Activated naive CD8-positive, alpha-beta T cell treated with anti-CD3 and anti-CD28 coated beads, Interleukin-2, amount 50 U/mL, for 24 hours (primary cell): ENCODE measurements around the gene SRPK2.
"Not testable (repeated sequence)": the region's sequence is repeated elsewhere in the genome, so short reads cannot be mapped to it uniquely, and the experiment has no call there.

Source experiments
- ATAC-seq: fragments of 150-1000 bp; cut with Tn5 transposase; one replicate; pipeline ENCODE4 v1.10.0; 2021
- DNase-seq: peaks from one replicate; pipeline ENCODE4 v3.0.0; 2021
- H3K27ac Mint-ChIP-seq: one replicate; pipeline ENCODE4 v1.8.0; 2021; ENCODE audit warnings: mild to moderate bottlenecking, mixed read lengths
- H3K27me3 Mint-ChIP-seq: one replicate; pipeline ENCODE4 v1.8.0; 2021; ENCODE audit warnings: mixed read lengths
- H3K36me3 Mint-ChIP-seq: one replicate; pipeline ENCODE4 v1.8.0; 2021; ENCODE audit warnings: low read depth, mixed read lengths
- H3K4me1 Mint-ChIP-seq: one replicate; pipeline ENCODE4 v1.8.0; 2021; ENCODE audit warnings: mixed read lengths
- H3K4me3 Mint-ChIP-seq: one replicate; pipeline ENCODE4 v1.8.0; 2021; ENCODE audit warnings: mild to moderate bottlenecking, moderate library complexity, mixed read lengths
- H3K9me3 Mint-ChIP-seq: one replicate; pipeline ENCODE4 v1.8.0; 2021; ENCODE audit warnings: mixed read lengths

Gene SRPK2

GRCh38 chr7:105396566-105396965, 7.8 kb upstream of the SRPK2 start:
- Mint-ChIP-seq H3K27ac (no peak overlapping the region), H3K9me3 (no peaks in the 10 kb centered on the region), H3K27me3 (no peaks in the 10 kb centered on the region), H3K4me1 (peaks cover 12% of the 10 kb centered on the region), H3K36me3 (no peaks in the 10 kb centered on the region), H3K4me3 (no peak overlapping the region)
- ATAC-seq = no peak
- DNase-seq = no peak

- Mint-ChIP-seq H3K36me3 (no peaks in the 10 kb centered on the region), H3K9me3 (no peaks in the 10 kb centered on the region), H3K4me1 (peaks cover 31% of the 10 kb centered on the region), H3K27me3 (no peaks in the 10 kb centered on the region), H3K27ac (no peak overlapping the region), H3K4me3 (no peak overlapping the region)
- DNase-seq (no peak), ATAC-seq (no peak)
Observed at GRCh38 chr7:105391429-105391828, 2.7 kb upstream of the SRPK2 start.

- ATAC-seq = no peak
- no peaks in the 10 kb centered on the region for H3K9me3 Mint-ChIP-seq
- H3K27me3 Mint-ChIP-seq = no peaks in the 10 kb centered on the region
- peak overlapping the region; percentile 82 for H3K4me3 Mint-ChIP-seq
- peaks cover 5% of the 10 kb centered on the region for H3K36me3 Mint-ChIP-seq
- DNase-seq = no peak
- H3K4me1 Mint-ChIP-seq = peaks cover 34% of the 10 kb centered on the region
- no peak overlapping the region for H3K27ac Mint-ChIP-seq
Observed at GRCh38 chr7:105389889-105390288, 1.2 kb upstream of the SRPK2 start.

DNA sequence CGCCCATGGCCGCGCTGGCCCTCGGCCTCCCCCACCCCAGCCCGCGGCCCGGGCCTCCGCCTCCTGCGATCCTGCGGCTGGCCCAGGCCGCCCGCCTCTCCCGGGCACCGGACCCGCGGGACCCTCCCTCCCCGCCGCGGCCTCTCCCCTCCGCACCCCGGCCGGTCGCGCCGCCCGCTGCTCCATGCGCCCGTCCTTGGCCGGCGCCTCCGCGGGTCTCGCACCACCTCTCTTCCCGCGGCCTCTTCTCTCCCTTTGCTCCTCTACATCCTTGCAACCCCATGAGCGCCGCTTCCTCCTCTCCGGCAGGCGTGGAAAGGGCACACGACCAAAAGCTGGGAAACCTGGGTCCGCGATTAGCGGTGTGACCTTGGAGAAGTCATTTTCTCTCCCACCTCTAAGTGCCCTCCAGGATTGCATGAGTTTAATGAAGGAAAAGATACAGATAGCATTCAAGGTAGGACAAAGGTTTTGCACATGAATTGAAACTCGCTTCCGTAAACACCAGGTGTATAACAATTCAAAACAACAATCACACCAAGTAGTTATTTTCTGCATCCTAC, 448 bp upstream of the SRPK2 start:
- DNase-seq (peak; percentile 39), ATAC-seq (peak; percentile 37)
- H3K36me3 Mint-ChIP-seq = peaks cover 5% of the 10 kb centered on the region
- H3K27me3 Mint-ChIP-seq = no peaks in the 10 kb centered on the region
- no peaks in the 10 kb centered on the region for H3K9me3 Mint-ChIP-seq
- H3K4me1 Mint-ChIP-seq = peaks cover 36% of the 10 kb centered on the region
- H3K4me3 Mint-ChIP-seq = peak overlapping the region; percentile 82
- peak overlapping the region; percentile 81 for H3K27ac Mint-ChIP-seq

DNA sequence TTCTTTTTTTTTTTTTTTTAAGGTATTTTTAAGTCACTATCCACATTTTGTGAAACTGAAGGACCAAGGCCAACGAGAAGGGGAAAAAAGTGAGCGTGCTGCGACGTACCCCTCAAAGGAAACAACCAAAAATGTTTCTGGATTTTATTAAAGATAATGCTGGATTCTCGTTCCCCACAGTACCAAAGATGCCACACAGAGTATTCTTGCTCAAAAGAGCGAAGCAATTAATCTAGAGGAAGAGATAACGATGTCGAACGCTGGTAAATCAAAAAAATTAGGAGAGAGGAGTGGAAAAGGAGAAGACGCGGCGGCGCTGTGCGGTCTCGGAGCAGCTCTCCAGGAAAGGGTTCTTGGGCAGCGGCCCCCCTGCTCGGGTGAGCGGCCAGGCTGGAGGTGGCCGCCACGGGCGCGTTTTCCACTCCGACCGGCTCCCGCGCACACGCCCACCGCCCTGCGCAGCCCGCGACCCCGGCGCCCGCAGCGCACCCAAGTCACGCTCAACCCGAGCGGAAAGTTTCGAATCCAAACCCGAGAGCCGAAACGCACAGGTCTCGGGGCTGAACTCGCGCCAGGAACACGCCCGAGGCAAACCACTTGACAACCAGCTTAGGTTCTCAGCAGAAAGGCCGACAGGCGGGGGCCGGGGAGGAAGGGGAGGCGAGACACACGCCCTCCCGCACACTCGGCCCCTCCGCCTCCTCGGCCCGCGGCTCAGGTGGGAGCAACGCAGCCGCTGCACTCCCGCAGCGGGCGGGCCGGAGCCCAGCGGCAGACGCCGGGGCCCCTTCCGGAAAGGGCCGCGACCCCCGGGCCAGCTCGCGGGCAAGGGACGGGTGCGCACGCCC, 989 bp downstream of the SRPK2 start:
- peaks cover 39% of the 10 kb centered on the region for H3K4me1 Mint-ChIP-seq
- no peaks in the 10 kb centered on the region for H3K27me3 Mint-ChIP-seq

DNA sequence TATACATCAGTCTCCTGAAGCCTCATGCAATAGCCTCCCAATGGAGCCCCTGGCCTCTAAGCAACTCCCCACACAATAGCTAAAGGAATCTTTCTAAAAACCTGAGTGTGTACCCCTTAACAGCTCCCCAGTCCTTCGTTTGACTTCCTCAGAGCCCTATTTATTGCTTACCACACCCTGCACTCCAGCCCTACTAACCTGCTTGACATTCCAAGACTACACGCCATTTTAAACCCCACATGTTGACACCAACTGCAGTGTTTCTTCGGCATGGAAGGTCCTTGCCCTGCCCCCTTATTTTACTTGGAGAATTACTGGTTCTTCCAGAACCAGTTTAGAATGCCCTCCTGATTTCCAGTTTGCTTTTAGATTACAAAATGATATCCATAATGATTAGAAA, 10.8 kb downstream of the SRPK2 start:
- ATAC-seq (no peak), DNase-seq (no peak)
- peaks cover 21% of the 10 kb centered on the region for H3K4me1 Mint-ChIP-seq
- H3K27ac Mint-ChIP-seq = no peak overlapping the region
- H3K4me3 Mint-ChIP-seq = no peak overlapping the region
- H3K36me3 Mint-ChIP-seq = peaks cover 10% of the 10 kb centered on the region
- peaks cover 3% of the 10 kb centered on the region for H3K9me3 Mint-ChIP-seq
- H3K27me3 Mint-ChIP-seq = no peaks in the 10 kb centered on the region

More for the DNA sequence above, 989 bp downstream of the SRPK2 start:
- ATAC-seq (peak; percentile 45), DNase-seq (peak; percentile 55)
- H3K9me3 Mint-ChIP-seq = no peaks in the 10 kb centered on the region
- peaks cover 5% of the 10 kb centered on the region for H3K36me3 Mint-ChIP-seq
- peak overlapping the region; percentile 91 for H3K4me3 Mint-ChIP-seq
- peak overlapping the region; percentile 87 for H3K27ac Mint-ChIP-seq

DNA sequence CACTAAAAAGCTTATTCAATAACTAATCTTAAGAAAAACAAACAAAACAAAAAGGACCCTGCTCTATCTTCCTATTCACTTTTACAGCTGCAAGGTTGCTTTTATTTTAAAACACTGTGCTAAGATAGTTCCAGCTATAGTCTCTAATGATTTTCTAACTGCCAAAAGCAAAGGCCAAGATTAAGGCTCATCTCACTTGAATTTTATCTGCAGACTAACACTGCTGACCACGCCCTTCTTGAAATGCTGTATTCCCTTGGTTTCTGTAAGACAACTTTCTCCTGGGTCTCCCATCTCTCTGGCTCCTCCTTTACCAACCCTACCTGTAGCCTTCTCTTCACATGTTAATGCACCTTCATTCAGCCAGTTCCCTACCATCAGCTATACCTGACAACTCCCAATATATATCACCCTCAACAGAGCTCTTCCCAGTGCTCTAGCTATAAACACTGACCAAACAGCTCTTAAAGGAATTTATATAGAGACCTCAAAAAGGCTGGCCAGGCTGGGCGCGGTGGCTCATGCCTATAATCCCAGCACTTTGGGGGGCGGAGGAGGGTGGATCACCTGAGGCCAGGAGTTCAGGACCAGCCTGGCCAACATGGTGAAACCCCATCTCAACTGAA, 11.7 kb downstream of the SRPK2 start:
- ATAC-seq = no peak
- Mint-ChIP-seq H3K4me1 (peaks cover 18% of the 10 kb centered on the region), H3K4me3 (no peak overlapping the region), H3K9me3 (peaks cover 3% of the 10 kb centered on the region), H3K36me3 (peaks cover 10% of the 10 kb centered on the region), H3K27me3 (no peaks in the 10 kb centered on the region), H3K27ac (no peak overlapping the region)
- DNase-seq = no peak

DNA sequence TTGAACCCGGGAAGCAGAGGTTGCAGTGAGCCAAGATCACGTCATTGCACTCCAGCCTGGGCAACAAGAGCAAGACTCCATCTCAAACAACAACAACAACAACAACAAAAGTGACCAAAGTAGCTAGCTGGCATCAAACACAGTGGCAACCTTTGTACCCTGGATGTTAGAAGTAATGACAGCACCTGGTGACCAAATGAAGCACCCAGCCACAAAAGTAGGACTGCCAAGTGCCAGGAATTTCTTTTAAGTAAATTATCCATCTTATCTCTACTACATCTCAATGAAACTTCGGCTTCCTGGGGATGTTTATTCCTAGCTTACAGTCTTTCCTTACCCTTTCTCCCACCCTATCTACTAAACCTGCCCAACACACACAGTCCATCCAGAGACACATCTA, 18.8 kb downstream of the SRPK2 start:
- Mint-ChIP-seq H3K4me3 (no peak overlapping the region), H3K9me3 (peaks cover 3% of the 10 kb centered on the region), H3K36me3 (peaks cover 8% of the 10 kb centered on the region), H3K27me3 (no peaks in the 10 kb centered on the region), H3K4me1 (peaks cover 15% of the 10 kb centered on the region), H3K27ac (no peak overlapping the region)
- DNase-seq (no peak), ATAC-seq (no peak)

DNA sequence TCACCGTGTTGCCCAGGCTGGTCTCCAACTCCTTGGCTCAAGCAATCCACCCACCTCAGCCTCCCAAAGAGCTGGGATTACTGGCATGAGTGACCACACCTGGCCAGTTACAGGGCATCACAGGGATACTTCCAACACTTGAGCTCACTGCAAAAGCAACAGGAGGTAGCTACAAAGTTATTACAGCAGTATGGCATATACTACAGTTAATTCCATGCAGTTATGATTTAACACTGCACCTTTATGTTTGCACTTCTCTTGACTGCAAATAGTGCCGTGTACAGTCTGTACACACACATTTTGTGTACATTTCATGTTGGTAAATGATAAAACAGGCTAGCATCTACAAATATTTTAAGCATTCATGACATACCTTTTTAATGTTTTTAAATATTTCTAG, 21.3 kb downstream of the SRPK2 start:
- Mint-ChIP-seq H3K9me3 (no peaks in the 10 kb centered on the region), H3K4me3 (no peak overlapping the region), H3K27ac (no peak overlapping the region), H3K27me3 (no peaks in the 10 kb centered on the region), H3K4me1 (peaks cover 15% of the 10 kb centered on the region), H3K36me3 (peaks cover 12% of the 10 kb centered on the region)
- ATAC-seq (no peak), DNase-seq (no peak)

DNA sequence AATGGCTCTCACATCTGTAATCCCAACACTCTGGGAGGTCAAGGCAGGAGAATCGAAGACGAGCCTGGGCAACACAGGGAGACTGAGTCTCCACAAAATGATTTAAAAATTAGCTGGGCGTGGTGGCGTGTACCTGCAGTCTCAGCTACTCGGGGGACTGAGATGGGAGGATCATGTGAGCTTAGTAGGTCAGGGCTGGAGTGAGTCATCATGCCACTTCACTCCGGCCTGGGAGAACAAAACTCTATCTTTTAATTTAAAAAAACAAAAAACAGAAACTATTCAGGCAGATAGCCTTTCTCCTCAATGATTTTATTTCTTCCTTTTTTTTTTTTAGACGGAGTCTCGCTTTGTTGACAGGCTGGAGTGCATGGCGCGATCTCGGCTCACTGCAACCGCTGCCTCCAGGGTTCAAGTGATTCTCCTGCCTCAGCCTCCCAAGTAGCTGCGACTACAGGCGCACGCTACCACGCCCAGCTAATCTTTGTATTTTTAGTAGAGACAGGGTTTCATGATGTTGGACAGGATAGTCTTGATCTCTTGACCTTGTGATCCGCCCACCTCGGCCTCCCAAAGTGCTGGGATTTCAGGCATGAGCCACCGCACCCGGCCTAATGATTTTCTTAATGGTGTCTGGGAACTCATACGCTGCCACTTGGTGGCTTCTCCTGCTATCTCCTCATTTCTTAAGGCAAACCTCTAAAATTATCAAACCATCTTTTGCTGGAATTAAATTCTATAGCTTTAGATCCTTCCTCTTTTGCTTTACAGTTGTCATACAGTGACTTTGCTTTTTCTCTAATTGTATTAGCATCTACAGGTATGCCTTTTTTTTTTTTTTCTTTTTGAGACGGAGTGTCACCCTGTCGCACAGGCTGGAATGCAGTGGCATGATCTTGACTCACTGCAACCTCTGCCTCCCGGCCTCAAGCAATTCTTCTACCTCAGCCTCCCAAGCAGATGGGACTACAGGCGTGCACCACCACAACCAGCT, 22.9 kb downstream of the SRPK2 start:
- H3K9me3 Mint-ChIP-seq = no peaks in the 10 kb centered on the region
- no peak overlapping the region for H3K4me3 Mint-ChIP-seq
- H3K27ac Mint-ChIP-seq = no peak overlapping the region
- ATAC-seq (no peak), DNase-seq (no peak)
- H3K4me1 Mint-ChIP-seq = peaks cover 20% of the 10 kb centered on the region
- H3K27me3 Mint-ChIP-seq = no peaks in the 10 kb centered on the region
- peaks cover 24% of the 10 kb centered on the region for H3K36me3 Mint-ChIP-seq

DNA sequence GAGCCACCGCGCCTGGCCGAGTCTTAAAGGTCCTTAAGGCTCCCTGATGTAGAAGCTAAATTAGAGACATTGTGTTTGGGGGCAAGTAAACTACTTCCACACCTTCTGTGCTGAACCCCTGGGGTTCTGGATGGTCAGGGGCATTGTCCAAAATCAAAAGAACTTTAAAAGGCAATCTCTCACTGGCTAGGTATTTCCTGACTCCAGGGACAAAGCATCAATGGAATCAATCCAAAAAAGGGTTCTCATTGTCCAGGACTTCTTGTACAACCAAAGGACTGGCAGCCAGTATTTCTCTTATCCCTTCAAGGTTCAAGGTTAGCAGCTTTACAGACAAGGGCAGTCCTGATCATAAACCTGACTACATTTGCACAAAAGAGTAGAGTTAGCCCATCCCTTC, 24.0 kb downstream of the SRPK2 start:
- ATAC-seq (no peak), DNase-seq (no peak)
- H3K4me3 Mint-ChIP-seq = no peak overlapping the region
- no peaks in the 10 kb centered on the region for H3K9me3 Mint-ChIP-seq
- H3K4me1 Mint-ChIP-seq = peaks cover 19% of the 10 kb centered on the region
- H3K27ac Mint-ChIP-seq = no peak overlapping the region
- H3K36me3 Mint-ChIP-seq = peaks cover 24% of the 10 kb centered on the region
- no peaks in the 10 kb centered on the region for H3K27me3 Mint-ChIP-seq

GRCh38 chr7:105363657-105364056, 25.1 kb downstream of the SRPK2 start:
- H3K36me3 Mint-ChIP-seq = peaks cover 24% of the 10 kb centered on the region
- not testable (repeated sequence) for H3K27ac Mint-ChIP-seq
- H3K4me1 Mint-ChIP-seq = peaks cover 20% of the 10 kb centered on the region

GRCh38 chr7:105362685-105363084, 26.0 kb downstream of the SRPK2 start:
- not testable (repeated sequence) for ATAC-seq, H3K27ac Mint-ChIP-seq, H3K27me3 Mint-ChIP-seq, H3K4me3 Mint-ChIP-seq, H3K9me3 Mint-ChIP-seq, DNase-seq
- H3K36me3 Mint-ChIP-seq = peaks cover 24% of the 10 kb centered on the region
- H3K4me1 Mint-ChIP-seq = peaks cover 16% of the 10 kb centered on the region

More at GRCh38 chr7:105363657-105364056, 25.1 kb downstream of the SRPK2 start:
- not testable (repeated sequence) for H3K4me3 Mint-ChIP-seq, ATAC-seq, H3K27me3 Mint-ChIP-seq, H3K9me3 Mint-ChIP-seq, DNase-seq

- not testable (repeated sequence) for ATAC-seq, H3K27me3 Mint-ChIP-seq, H3K9me3 Mint-ChIP-seq, H3K27ac Mint-ChIP-seq, H3K4me3 Mint-ChIP-seq, DNase-seq
- H3K36me3 Mint-ChIP-seq = peaks cover 24% of the 10 kb centered on the region
- H3K4me1 Mint-ChIP-seq = peaks cover 16% of the 10 kb centered on the region
Observed at GRCh38 chr7:105361995-105362394, 26.7 kb downstream of the SRPK2 start.
